ENCODE data around the gene INPP4A.

Gene INPP4A

GRCh38 chr2:98501223-98501622 is 56.6 kb downstream of the INPP4A start:
- no peak for DNase-seq

- no peak for DNase-seq
These were observed 57.2 kb downstream of the INPP4A start for GRCh38 chr2:98501876-98502275.

GRCh38 chr2:98502556-98503335 is 58.1 kb downstream of the INPP4A start:
- DNase-seq = no peak

GRCh38 chr2:98503481-98504105 is 58.9 kb downstream of the INPP4A start:
- no peak for DNase-seq

GRCh38 chr2:98504381-98505109 is 59.9 kb downstream of the INPP4A start:
- DNase-seq = no peak

DNA sequence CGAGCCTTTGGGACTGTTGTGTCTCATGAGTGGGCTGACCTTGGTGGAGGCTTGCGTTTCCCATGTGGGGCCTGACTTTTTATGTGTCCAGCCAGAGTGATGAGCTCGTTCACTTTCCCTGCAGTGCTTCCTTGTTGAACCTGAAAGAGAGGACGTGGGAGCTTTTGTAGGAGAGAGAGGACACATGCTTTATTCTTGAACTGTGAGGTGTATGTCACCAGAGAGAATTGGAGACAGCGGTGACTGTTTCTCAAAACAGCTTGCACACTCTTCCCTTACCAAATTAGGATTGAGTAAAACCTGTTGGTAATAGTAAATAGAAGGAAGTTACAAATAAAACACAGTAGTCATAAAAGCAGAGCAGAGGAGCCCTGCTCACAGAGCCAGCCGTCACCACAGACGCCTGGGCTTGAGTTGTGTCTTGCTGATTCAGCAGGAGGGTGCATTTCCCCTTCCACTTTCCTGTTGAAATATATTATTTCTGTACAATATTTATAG is 60.7 kb downstream of the INPP4A start:
- no peak for DNase-seq

GRCh38 chr2:98505971-98506664 is 61.5 kb downstream of the INPP4A start:
- no peak for DNase-seq

- DNase-seq = no peak
These were observed 62.2 kb downstream of the INPP4A start for GRCh38 chr2:98506881-98507280.

DNA sequence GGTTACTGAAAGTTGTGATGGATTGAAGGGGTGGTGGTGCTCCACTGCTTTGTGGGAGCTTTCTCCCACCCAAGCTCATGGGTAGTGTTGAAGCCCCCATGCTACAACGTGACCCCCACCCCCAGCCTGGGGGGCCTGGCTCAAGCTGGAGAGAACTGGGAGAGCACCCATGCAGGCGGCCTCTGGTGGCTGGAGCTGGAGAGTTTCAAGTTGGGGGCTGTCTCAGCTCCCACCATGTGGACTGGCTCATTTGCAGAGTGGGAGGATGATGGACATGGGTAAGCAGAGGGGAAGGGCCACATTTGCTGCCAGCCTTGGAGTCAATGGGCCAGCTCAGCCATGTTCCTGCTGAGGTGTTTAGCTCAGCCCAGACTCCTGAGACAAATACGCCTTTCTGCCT is 62.8 kb downstream of the INPP4A start:
- no peak for DNase-seq

DNA sequence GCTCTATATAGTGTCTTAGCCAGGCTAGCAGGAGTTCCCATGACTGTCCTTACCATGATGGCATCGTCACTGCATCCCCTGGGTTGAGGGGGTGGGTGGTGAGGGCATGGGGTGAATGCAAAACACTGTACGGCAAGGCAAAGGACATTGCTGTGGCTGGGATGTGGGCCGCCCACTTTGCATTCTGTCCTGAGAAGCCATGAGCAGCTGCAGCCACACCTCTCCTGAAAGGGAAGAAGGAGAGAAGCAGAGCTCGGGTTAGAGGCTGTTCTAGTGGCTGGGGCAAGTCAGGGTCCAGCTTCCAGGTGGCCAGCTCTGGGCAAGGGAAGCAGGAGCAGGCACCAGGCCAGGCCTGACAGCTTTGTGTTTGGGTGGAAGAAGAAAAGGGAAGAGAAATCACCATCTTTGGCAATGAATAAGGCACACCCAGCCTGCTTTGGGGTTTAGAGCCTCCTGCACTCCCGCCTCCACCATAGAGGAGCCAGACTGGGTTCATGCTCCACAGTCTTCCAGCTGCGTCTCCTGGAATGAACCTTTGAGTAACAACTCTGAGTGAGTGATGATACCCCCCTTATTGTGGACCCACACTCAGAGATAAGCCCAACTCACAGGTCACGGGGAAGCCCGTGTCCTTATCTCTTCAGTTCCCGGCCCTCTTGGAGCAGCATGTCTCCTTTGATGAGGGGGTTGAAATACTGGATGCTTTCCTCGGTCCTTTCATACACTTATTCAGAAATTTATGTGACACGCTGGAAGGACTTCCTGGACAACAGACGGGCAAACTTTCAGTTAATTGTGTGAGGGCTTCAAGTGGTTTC is 63.4 kb downstream of the INPP4A start:
- DNase-seq = no peak

- DNase-seq = peak; percentile 37 to 68
These were observed 64.0 kb downstream of the INPP4A start for GRCh38 chr2:98508709-98509066.

DNA sequence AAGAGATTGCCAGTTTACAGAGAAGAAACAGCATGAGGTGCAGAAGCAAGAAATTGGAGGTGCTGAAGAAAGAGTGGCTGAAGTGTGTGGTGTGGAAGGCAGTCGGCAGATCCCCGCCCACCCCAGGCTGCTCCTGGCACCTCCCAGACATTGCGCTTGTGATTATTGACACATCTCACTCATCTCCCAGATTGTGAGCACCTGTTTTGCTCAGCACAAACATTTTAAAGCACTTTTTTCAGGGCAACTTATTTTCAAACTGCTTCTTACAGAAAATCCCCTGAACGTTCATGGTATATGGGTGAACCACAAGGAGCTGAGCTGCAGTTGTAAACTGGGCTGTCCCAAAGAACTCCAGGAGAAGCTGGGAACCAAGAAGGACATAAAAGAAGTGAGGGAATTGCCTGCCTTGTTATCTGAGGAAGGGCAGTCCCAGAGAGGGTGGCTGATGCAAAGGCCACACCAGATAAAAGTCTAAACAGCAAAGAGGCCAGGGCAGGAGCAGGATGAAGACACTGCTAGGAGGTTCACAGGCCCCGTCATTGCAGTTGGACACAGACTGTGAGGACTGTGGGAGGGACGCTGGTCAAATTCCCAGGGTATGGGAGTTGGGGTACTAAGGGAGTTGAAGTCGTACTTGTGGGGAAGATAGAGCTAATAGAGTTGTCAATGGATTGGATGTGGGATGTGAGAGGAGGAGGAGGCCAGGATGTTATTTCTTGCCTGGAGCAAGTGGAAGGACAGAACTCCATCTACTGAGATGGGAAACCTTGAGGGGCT is 65.1 kb downstream of the INPP4A start:
- no peak for DNase-seq

DNA sequence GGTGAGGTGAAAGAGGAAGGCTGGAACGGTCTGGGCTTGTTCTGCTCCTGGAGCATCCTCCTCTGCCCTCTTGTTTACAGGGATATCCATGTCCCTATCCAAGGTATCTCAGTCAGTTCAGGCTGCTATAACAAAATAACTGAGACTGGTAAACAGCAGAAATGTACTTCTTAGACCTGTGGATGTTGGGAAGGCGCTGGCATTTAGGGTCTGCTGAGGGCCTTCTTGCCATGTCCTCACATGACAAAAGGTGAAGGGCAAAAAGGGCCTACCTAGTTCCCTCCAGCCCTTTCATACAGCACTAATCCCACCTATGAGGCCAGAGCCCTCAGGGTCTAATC is 65.6 kb downstream of the INPP4A start:
- no peak for DNase-seq

- DNase-seq = no peak
These were observed 67.3 kb downstream of the INPP4A start for GRCh38 chr2:98511981-98512380.

GRCh38 chr2:98512699-98513098 is 68.0 kb downstream of the INPP4A start:
- no peak for DNase-seq

DNA sequence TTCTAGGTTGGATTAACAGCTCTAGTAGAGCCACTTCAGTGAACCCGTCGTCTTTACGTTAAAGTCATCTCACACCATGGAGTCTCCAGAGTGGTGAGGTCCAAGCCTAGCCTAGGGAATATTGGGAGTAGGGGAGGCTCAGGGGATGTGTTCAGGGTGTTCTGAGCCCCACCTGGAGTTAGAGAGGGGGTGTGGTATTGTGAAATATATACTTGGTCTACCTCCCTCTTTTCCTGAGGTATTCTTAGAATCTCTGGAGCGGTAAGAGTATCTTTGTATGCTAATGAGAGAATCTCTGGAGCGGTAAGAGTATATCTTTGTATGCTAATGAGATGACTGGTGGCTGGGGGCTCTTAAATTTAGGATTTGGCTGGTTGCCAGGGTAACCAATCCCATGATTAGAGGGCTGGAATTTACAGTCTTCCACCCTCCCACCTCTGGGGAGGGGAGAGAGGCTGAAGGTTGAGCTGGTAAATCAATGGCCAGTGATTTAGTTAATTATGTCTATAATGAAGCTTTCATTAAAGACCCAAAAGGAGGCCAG is 69.5 kb downstream of the INPP4A start:
- DNase-seq = no peak

- no peak for DNase-seq
These were observed 70.2 kb downstream of the INPP4A start for GRCh38 chr2:98514879-98515249.

DNA sequence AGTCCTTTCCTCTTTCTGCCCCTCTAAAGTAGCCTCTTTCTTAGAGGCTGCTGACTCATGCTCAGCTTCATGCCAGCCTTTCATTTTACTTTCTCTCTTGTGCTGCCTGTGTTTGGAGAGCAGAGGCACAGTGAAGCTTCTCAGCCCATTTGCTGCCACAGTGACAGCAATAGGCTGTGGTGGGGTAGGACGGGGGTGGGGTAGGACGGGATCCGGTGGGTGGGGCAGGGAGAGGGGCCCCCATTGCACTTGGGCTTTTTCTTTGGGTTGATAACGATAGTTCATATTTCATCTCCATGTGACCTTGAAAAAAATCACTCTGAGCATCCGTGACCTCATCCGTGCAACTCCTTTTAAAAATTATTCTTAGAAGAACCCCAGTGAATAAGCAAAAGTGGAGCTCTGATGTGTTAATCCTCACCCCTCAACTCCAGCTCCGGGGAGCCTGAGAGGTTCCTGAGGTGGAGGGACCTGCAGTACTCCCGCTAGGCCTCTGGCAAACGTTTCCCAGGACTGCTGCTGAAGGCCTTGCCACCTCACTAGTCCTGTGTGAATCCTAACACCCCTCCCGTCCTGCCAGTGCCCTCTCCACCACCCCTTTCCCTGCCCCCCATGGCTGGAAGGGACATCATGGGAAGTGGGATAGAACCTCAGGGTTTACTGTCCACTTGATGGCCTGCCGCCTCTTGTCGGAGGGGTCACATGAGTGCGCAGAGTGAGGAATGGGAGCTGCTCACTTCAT is 70.8 kb downstream of the INPP4A start:
- no peak for DNase-seq

GRCh38 chr2:98516571-98516970 is 71.9 kb downstream of the INPP4A start:
- no peak for DNase-seq

DNA sequence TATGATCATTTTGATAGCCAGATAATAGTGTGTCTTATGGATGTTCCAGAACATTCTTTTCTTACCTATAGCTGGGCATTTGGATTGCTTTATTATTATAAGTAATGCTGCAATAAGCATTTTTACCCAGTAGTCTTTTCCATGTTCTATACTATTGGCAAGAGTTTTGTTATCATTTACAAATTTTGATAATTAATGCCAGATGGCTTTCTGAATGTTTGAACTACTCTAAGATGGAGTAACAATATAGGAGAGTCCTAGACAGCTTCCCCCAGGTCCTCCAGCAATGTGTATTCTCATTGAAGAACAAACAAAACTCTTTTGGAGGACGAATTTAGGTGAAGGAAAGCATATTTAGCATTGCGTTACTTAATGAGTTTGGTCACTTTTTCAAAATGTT is 73.0 kb downstream of the INPP4A start:
- no peak for DNase-seq

DNA sequence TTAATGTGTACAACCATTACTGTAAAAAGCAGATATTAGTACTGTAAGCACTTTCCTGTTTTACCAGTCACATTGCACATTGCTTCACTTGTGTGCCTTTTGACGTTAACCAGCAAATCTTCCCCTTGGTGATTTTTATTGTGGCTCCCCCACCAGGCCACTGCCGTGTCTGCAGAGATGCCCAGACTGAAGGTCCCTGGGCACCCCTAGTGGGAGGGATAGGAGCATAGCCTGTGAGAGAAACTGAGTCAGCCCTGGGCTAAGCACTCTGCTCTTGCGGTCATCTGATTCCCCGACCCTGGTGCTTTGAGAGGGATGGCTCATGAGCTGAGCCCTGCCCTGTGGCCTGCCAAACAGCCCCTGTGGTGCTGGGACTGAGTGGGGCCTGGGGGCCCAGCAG is 73.4 kb downstream of the INPP4A start:
- peak; percentile 42 to 53 for DNase-seq
